Measurements from ENCODE around the gene NUDT14. TPM values are rescaled to one million over a fixed set of nuclear protein-coding genes. Genes with fewer than 3 reads are reported as not detected.

NUDT14 gene
- total RNA-seq, 1 donor from 2014 or later, result 28.3 TPM

DNA sequence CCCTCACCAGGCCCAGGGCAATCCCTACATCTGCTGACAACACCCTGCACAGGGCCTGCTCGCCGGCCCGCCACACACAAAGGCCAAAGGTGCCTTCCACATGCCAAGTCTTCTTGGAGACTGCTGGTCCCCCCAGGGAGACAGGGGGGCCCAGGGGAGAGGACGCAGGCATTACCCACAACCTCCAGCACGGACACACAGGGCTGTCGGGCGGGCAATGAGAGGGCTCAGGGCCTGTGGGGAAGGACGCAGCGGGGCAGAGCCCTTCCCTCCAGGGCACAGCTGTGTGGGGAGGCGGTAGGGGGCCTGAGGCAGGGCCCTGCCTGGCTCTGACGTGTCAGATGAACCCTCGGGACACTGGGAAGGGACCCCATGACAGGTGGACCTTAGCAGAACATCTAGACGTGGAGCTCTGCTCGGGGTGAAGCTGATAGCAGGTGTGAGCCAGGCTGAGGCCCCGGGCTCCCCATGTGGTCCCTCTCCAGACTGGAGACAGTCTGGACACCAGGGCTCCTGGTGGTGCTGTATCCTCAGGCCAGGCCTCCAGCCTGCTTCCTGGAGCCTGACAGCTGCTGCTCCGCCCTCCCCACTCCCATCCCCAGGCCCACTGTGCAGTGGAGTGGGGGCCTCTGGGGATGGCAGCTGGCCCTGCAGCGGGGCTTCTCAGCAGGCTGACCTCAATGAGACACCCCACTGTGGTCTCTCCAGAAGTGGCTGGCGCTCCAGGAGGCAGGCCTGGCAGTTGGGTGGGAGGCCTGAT lies 31.6 kb upstream of the NUDT14 start:
- no peak for DNase-seq (ENCODE audit: low spot score)

DNA sequence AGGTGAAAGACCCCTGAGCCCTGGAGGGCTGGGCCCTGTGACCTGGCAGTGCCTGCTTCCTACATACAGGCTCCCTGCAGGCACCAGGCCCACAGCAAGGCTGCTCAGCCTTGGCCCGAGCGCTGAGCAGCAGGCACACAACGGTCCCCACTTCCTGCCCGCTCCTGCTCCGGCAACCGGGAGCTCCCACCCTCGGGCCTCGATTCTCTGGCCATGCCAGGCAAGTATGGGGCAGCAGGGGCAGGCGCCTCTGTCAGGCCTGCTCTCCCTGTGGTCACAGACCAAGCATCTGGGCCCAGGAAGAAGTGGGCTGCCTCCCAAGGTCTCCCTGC lies 30.6 kb upstream of the NUDT14 start:
- DNase-seq (ENCODE audit: low spot score), result no peak

DNA sequence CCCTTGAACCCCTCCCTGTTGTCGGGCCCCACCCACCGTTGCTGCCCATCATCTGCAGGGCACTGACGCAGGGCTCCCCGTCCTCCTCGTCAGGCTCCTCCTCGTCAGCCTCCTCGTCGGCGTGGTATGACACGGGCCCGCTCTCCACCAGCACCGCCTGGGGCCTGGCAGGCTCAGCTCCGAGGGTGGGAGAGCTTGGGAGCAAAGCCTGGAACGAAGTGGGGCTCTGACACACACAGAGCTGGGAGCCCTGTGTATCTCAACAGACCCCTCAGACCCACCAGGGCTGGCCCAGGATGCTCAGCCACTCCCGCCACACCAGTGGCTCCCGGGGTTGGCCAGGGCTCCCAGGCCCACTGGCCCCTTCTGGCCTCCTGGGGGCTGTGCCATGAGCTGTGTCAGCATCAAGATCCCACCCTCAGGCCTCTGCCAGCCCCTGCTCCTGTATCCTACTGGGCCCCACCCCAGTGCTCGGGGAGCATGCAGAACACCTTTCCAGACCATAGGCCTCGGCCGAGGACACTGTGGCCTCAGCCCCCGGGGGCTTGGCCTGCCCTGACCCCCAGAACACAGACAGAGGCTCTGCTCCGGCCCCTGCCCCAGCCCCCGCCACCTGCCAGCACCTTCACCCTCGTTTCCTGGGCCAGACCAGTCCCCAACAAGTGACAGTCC lies 30.1 kb upstream of the NUDT14 start:
- DNase-seq (ENCODE audit: low spot score), result no peak

DNA sequence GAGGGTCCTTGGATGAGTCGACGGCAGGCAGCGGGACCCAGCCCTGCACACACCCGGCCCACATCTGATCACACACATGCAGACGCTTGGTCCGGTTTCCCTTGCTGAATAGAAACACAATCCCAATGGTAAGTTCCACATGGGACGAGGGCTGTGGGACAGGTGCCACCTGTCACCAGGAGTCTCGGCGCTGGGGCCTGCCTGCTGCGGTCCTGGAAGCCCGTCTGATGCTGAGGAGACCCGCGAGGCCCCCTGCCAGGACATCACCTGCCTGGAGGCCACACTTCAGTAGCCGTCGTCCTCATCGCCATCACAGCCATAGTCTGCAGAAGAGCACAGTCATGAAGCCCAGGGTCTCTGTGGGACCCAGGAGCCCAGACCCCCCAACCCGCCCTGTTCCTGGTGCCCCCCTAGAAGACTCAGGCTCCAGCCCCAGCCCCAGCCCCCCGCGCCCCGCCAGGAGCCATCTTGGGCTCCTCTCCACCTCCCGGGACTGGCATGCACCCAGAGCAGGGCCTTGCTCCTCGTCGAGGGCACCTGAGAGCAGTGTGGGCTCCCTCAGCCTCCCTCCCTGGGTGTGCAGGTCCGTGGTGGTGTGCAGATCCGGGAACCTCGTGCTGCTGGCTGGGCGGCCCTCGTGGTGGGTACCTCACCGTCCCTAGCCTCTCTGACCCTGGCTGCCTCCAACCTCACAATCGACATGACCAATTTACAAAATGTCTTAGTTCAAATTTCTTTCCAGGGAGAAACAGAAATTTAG lies 29.3 kb upstream of the NUDT14 start:
- no peak for DNase-seq (ENCODE audit: low spot score)

DNA sequence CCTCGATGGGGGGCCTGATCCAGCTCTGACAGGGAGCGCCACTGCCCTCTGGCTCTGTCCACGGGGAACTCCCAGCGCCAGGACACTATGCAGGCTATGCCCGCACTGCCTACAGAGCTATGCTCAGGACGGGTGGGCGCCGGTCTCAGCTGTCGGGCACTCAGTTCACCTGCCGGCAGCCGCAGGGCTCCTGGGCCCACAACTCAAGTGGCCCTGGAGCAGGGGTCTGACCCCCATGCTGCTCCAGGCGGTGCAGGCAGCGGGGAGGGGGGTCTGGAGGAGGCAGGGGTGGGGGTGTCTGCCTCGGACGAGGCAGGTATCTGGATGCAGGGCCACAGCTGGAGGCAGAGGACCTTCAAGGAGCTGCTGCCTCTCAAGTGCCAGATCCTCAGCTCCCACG lies 28.5 kb upstream of the NUDT14 start:
- DNase-seq (ENCODE audit: low spot score), result no peak

DNA sequence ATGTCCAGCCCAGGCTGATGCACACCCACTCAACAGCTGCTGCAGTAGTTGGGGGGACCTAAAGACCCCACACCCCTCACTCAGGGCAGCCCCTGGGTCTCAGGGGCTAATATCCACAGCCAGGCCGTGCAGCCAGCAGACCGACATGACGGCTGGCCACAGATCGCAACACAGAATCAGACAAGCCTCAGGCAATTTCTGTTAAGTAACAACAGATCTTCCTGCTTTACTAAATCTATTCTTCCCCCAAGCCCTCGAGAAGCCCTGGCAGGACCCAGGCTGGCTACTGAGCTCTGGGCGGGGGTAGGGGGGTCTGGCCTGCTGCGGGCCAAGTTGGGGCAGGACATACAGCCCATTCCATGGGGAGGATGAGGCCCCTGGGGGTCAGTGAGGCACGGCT lies 28.0 kb upstream of the NUDT14 start:
- DNase-seq (ENCODE audit: low spot score), result no peak

DNA sequence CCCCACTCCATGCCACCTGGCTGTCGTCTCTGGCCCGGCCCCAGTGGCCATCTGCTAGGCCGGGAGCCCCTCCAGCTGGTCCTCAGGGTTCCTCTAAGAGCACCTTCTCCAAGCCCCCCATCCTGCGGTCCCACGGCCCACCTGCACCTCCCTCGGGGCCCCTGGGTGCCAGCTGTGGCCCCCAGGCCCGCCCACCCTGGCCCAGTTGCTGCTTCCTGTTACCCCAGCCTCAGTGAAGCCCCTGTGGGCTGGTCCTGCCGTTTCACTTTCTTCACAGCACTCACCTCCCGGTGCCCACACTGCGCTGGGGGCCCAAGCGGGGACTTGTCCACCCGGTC lies 27.6 kb upstream of the NUDT14 start:
- no peak for DNase-seq (ENCODE audit: low spot score)

DNA sequence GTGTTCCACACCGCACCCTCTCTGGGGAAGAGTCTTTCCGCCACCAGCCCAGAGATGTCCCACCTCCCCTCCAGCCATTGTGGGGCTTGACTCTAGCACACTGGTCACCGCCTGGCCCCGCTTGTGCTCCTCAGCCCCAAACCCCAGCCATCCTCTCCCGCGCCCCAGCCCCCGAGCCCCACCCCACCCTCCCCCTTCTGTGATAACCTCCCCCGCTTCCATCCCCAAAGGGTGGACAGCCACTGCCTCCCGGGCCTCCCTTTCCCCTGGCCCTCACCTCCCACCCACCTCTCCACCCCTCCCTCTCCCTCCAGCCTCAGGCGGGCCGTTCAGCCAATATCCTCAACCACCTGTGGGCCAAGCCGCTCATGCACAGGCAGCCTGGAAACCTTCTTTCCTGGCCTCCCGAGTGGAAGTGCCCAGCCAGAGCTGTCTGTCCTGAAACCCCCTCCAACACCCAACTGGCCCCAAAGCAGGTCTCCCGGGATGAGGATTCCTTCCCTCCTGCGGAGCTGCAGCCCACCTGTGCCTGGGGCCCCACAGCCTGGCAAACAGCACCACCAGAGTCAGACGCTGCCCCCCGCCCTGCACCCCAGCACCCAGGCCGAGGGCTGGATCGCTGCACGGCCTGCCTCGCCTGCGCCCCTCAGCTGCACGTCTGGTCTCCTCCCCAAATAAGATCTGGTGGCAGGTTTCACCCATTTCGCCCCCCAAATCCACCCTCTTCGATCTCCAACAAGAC lies 27.1 kb upstream of the NUDT14 start:
- no peak for DNase-seq (ENCODE audit: low spot score)

DNA sequence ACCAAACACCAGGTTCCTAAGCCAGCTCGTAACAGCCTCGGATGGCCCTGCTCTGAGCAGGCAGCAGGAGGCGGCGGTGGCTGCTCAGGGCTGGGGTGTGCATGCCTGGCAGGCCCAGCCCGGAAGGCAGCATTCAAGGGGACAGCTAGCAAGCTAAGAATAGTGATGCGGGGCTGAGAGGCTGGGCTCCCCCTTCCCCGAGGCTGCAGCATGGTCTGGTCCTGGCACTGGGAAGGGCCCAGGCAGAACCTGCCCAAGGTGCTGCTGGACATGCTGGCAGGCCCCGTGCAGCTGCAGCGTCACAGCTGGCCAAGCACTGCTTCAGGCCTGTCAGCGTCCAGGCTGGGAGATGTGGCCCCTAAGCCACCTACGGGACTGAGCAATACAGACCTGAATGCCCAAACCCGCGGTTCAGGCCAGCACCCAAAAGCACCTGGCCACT lies 26.4 kb upstream of the NUDT14 start:
- no peak for DNase-seq (ENCODE audit: low spot score)

DNA sequence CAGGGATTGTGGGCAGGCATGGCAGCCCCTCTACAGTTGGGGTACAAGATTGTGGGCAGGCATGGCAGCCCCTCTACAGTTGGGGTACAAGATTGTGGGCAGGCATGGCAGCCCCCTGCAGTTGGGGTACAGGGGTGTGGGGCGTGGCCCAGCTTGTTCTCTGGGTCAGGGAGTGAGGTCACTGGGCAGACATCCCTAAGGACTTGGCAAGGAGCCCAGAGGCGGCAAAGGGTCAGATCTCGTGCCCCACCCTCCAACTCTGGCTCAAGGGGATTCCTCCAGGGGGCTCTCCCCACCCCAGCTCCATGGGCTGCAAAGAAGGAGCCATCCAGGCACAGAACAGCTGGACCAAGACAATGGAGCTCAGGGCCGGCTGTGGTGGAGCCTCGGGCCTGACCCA lies 25.8 kb upstream of the NUDT14 start:
- DNase-seq (ENCODE audit: low spot score), result no peak

DNA sequence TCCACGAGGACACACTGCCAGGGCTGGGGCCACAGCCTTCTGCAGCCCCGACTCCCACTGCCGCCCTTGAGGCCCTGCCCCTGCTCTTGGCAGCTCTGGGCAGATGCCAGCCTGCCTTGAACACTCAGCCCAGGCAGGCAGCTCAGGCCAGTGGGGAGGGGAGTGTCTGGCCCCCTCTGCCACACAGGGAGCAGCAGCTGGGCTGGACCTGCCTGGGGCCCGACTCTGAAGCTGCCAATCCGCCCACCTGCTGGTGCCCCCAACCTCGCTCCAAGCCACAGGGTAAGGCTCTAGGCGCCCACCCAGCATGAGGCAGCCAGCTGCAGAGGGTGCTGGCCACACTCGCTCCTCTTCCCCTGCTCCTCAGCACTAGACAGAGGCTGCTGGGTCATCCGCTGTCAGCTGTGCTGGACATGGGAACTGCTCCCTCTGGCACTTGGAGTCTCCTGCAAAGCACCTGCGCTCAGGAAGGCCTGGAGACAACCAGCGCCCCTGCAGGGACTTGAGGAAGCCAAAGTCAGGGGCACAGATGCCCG lies 24.6 kb upstream of the NUDT14 start:
- DNase-seq (ENCODE audit: low spot score), result no peak

DNA sequence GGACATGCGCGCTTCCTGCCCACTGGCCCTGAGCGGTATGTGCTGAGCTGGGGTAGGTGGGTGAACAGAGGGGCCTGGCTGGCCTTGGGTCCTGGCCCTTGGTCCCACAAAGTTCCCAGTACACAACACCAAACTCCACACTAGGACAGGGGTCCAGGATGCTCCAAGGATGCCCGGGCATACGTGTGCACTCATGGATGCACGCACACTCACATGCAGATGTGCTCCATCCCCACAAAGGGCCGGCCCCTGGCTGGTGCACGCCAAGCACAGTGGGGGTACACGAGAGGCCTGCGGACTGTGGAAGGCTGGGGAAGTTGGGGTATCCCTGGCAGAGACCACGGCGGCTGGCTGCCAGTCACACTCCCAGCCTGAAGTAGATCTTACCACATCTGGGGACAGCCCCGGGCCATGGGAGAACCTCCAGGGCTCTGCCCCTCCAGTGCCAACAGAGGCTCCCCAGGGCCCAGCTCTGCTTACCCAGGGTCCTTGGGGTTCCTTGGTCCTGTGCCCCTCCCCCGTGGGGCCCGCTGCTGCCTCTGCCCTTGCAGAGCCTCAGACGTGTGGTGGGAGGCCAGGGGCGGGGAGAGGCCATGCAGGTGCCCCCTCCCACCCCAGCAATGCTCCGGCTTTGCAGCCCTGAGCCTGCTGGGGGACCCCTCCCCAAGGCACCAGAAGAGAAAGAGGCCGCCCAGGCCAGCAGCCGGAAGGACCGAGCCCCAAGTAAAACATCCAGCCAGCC lies 24.0 kb upstream of the NUDT14 start:
- no peak for DNase-seq (ENCODE audit: low spot score)

DNA sequence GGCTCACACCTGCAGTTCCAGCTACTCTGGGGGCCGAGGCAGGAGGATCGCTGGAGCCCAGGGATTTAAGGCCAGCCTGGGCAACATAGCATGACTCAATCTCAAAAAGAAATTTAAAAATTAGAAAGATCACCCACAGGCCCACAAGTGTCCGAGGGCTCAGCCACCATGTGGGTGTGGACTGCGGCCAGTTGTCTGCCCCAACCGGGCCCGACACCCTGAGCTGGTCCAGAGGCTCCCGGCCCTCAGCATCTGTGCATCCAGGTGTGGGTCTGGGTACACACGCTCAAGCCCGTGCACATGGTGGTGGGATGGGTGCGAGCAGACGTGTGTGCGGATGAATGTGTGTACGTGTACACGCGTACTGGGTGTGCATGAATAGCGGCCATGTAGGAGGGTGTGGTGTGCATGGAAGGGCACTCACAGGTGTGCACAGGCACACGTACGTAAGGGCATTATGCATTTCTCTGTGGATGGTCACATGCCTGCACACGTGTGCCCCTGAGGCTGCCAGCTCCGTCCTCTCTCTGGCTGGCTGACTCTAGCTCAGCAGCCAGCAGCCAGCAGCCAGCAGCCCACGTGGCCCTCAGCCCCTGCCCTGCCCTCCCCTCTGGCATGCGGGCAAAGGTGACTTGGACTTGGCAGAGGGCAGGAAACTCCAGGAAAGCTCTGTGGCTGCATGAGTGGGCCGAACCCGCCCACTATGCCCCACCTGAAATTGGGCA lies 23.3 kb upstream of the NUDT14 start:
- no peak for DNase-seq (ENCODE audit: low spot score)

DNA sequence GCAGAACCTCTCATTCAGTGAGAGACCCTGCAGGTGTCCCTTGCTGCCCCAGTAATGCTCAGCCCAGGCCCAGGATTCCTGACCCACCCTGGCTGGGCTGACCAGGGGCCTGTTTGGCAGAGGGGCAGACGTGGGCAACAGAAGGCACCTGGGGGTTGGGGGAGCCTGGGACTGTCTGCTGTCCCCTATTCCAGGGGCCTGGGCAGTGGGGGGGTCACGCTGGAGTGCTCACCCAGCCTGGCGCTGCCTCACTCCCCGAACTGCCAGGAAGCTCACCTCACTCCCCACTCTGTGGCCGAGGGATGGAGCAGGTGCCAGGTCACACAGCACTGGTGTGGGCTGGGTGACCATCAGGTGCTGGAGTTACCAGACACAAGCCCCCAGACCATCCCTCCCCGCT lies 22.6 kb upstream of the NUDT14 start:
- DNase-seq (ENCODE audit: low spot score), result no peak

DNA sequence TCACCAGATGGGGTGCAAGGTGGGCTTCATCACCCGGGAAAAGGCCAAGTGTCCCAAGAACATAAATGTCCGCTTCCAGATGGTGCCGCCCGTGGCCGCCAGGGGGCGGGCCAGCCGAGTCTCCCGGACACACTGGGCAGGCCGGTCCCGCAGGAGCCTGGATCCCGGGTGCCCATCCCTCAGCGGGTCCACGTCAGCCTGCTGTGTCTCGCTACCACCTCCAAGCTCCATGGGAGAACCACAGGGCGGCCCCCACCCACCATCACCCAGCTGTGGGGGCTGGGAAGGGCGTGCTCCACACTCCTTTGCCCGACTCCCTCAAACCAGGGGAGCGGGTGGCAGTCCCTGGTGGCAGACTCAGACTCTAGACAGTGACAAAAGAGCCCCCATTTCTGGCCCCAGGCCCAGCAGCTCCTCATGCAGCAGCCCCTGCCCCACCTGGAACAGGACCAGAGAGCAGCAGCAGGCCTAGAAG lies 22.0 kb upstream of the NUDT14 start:
- peak; percentile 95 for DNase-seq (ENCODE audit: low spot score)

DNA sequence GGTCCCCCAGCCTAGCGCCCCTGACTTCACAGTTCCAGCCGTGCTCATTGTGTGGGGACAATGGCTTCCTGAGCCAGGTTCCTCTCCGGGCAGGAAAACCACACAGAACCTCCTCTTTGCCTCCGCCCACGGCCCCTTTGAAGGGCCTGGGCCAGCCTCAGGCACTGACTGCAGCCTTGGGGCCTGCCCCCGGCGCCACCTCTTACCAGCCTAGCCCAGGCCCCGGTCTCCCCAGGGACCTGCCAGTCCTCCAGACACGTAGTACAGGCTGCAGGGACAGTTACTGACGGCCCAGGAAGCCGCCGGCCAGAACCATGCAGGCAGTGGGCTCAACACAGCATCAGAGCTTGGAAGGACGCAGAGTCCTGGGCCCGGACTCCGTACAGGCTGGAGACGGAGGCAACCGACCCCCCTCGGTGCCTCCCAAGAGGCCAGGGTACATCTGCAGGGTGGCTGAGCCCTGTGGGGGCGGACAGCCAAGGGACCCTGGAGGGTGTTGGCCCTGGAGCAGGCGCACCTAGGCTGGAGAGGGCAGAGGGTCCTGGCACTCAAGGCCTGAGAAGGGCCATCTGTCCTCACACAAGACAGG lies 20.9 kb upstream of the NUDT14 start:
- no peak for DNase-seq (ENCODE audit: low spot score)

DNA sequence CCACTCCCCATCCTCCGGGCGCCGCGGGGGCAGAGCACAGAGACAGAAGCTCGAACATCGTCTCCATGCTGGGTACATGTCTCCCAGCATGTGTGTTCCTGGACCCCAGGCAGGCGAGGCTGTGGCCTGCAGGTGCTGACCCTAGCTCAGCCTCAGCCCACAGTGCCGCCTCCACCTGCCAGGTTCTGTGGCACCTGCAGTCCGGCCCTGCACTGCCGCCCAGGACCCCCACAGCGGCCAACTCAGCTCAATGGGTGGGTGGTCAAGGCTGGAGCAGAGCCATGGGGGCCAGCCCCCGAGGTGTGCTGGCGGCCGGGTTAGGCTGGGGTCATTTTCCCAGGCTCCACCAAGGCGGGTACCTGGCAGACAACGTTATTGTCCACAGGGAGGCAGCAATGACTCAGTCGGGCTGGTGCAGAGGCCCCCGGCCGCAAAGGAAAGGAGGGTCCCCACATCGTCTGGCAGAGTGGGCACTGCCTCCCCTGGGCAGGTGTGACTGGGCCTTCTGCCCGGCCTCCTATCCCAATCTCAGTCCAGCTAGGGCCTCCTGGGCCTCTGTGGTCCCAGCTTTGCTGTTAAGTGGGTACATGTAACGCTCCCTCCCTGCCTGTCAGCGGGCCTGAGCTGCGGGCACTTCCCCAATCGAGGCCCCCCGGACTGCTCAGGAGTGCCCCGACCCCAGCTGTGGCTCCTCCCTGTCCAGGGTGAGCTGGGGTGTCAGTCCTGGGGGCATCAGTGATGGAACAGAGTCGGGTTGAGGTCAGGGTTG lies 20.2 kb upstream of the NUDT14 start:
- no peak for DNase-seq (ENCODE audit: low spot score)

DNA sequence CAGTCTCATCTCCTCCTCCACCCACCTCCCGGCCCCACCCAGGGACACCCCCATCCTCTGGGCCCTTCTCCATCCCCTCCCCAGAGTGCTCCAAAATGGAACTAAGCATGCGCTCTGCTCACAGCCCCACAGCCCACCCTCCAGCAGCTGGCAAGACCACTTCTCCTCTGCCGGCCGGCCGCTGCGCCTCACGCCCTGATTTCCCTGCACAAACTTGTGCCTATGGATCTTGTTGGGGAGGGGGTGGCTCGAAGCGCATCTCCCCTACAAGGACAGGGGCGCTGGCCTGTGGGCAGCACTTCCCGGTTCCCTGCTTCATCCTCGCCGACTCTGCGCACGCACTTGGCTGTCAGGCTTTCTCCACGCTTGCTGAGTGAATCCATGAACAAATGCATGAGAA lies 19.5 kb upstream of the NUDT14 start:
- DNase-seq (ENCODE audit: low spot score), result no peak

DNA sequence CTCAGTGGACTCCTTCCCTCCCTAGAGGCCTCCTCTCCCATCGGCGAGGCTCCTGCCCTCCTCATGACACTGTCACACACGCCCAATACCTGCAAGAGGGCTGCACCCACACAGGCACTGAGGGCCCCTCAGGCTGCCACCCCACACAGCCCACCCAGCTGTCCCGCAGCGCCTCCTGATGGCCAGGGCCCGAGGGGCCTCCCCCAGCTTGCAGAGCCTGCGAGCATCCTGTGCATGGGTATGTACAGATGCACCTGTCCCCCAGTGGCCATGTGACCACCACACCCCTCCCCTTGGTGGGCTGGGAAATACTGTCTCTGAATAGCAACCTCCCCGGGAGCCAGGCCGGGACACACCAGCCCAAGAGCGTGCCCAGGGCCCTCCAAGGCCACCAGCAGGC lies 19.0 kb upstream of the NUDT14 start:
- no peak for DNase-seq (ENCODE audit: low spot score)

Data from mesenteric fat pad (tissue), 1 donor.